Measurements from ENCODE around the gene TRERF1.
"Not testable (repeated sequence)": the region's sequence is repeated elsewhere in the genome, so short reads cannot be mapped to it uniquely, and the experiment has no call there.

TRERF1 gene

DNA sequence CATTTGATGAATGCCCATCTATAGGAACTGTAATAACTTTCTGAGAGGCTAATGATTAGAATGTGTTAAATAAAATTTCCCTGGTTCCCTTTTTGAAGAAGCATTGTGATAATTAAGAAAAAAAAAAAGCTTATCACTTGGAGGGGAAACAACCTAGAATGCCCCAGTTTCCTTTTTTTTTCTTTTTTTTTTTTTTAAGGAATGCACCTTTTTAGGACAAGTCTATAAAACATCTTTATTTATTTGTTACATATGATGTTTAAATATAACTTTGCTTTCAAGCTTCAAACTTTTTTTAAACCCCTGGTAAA, 226.7 kb downstream of the TRERF1 start:
- no peak for DNase-seq (ENCODE audit: low read depth, low spot score)

- peak; percentile 55 for DNase-seq (ENCODE audit: low read depth, low spot score)
Observed at GRCh38 chr6:42224222-42225028, 227.3 kb downstream of the TRERF1 start.

DNA sequence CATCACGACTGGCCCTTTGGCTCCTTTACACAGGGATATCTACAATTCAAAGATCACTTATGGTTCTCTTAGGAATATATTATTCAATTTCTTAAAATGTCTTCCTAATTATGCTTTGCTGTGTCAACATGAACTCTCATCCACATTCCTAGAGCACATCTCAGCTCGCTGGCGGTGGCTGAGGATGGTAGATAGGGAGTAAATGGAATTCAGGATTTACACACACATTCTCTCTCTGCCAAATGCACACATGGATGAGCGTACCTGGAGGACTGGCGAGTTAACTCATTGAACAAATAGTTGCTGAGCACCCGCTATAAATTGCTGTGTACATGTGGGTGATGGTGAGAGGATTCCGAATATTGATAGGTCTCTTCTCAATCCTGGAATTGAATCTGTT, 229.3 kb downstream of the TRERF1 start:
- DNase-seq (ENCODE audit: low read depth, low spot score) = no peak

- no peak for DNase-seq (ENCODE audit: low read depth, low spot score)
Observed at GRCh38 chr6:42221546-42221945, 230.2 kb downstream of the TRERF1 start.

GRCh38 chr6:42220807-42221206, 230.9 kb downstream of the TRERF1 start:
- no peak for DNase-seq (ENCODE audit: low read depth, low spot score)

DNA sequence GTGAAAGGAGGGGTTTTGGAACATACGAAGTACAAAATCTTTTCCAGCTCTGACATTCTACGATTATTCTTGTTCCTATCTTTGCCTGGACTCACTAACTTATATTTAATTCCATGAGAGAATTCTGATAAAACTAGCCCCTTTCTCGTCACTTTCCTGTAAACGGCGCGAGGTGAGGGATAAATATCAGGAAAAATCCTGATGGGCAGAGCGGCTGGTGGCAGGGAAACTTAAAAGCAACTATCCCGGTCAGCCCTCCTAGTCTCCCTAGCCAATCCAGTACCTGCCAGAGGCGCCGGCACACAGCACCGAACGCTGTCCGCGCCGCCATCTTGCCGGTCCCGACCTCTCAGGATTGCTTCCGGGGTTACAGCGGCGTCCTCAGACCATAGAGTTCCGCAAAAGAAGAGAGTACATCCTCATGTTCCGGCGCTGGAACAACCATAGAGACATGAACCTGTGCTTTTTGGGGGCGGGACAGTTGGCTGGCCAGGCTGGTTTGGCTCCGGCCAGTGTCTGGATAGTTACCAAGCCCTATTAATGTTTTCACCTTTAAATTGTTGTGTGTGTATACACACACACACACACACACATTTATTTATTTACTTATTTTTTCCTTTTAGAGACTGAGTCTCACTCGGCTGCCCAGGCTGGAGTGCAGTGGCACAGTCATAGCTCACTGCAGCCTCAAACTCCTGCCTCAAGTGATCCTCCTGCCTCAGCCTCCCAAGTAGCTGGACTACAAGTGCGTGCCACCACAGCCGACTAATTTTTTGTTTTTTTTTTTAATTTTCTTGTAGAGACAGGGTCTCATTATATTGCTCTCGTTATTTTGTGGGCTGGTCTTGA, 234.0 kb downstream of the TRERF1 start, which contains the start of gene MRPS10:
Gene MRPS10 (minus strand): TSS at position 343 of the 849 bp plus-strand sequence. CDS start 12 bp downstream, at position 331.
- peak; percentile 96 for DNase-seq (ENCODE audit: low read depth, low spot score)

DNA sequence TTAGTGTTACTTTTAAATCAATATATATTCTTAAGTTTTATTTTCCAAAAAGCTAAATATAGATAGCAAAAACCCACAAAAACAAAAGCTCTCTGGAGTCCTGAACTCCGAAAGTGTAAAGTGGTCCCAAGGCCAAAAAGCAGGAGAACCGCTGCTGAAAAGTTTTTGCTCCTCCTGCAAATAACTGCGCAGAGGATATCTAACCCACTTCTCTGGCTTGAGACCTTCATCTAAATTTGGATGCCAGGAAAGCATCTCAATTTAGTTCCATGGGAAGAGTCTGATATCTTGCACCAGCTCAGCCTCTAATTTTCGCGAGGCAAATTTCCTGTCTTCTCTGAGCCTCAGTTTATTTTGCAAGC, 234.6 kb downstream of the TRERF1 start:
- no peak for DNase-seq (ENCODE audit: low read depth, low spot score)

DNA sequence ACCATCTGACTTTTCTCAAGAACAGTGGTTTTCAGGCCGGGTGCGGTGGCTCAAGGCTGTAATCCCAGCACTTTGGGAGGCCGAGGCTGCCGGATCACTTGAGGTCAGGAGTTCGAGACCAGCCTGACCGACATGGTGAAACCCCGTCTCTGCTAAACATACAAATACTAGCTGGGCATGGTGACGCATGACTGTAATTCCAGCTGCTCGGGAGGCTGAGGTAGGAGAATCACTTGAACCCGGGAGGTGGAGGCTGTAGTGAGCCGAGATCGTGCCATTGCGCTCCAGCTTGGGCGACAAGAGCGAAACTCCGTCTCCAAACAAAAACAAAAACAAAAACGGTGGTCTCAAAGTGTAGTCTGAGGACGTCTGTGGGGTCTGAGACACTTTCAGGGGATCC, 235.2 kb downstream of the TRERF1 start:
- DNase-seq (ENCODE audit: low read depth, low spot score) = not testable (repeated sequence)

GRCh38 chr6:42212442-42212841, 239.3 kb downstream of the TRERF1 start:
- no peak for DNase-seq (ENCODE audit: low read depth, low spot score)

DNA sequence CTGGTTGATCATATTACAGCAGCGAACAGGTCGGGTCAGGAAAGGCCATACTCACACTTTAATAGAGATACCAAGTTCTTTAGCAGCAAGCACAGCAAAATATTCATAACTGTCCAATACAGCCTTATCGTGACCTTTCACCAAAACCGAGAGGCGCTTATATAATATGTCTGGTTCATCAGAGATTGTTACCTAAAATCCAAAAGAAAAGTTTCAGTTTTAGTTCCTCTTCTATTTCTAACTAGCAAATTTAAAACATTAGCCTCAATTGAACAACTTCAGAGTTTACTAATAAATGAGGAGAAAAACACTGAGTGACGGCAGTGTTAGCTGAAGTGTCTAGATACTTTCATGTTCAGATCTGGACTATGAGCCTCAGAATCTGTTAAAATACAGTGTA, 240.0 kb downstream of the TRERF1 start:
- DNase-seq (ENCODE audit: low read depth, low spot score) = no peak

GRCh38 chr6:42210551-42210950, 241.2 kb downstream of the TRERF1 start:
- DNase-seq (ENCODE audit: low read depth, low spot score) = no peak

DNA sequence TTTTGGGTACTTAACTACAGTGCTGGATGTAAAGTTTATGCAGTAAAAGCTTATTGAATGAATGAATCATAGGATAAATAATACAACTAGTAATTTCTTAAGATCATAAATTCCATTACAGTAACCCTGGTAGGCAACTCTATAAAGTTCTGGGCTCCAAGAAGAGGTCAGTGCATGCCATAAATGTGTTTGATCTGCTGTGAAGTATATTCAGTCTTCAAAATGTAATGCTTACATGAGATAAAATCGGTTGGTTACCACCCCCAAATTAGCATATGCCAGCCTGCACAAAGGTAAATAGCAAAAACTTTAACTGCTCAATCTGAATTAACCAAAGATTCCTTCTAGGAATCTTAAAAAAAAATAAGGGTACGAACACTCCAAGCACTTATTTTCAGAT, 244.2 kb downstream of the TRERF1 start:
- DNase-seq (ENCODE audit: low read depth, low spot score) = not testable (repeated sequence)

GRCh38 chr6:42204768-42205282, 246.9 kb downstream of the TRERF1 start:
- no peak for DNase-seq (ENCODE audit: low read depth, low spot score)

- no peak for DNase-seq (ENCODE audit: low read depth, low spot score)
Observed at GRCh38 chr6:42203183-42203582, 248.5 kb downstream of the TRERF1 start.

GRCh38 chr6:42202131-42202915, 249.4 kb downstream of the TRERF1 start:
- not testable (repeated sequence) for DNase-seq (ENCODE audit: low read depth, low spot score)

- no peak for DNase-seq (ENCODE audit: low read depth, low spot score)
Observed at GRCh38 chr6:42201382-42201781, 250.3 kb downstream of the TRERF1 start.

- peak; percentile 83 for DNase-seq (ENCODE audit: low read depth, low spot score)
Observed at GRCh38 chr6:42200035-42200434, 251.7 kb downstream of the TRERF1 start.

GRCh38 chr6:42199106-42199981, 252.4 kb downstream of the TRERF1 start:
- peak; percentile 70 for DNase-seq (ENCODE audit: low read depth, low spot score)

GRCh38 chr6:42197555-42198362, 254.0 kb downstream of the TRERF1 start:
- DNase-seq (ENCODE audit: low read depth, low spot score) = peak; percentile 28

DNA sequence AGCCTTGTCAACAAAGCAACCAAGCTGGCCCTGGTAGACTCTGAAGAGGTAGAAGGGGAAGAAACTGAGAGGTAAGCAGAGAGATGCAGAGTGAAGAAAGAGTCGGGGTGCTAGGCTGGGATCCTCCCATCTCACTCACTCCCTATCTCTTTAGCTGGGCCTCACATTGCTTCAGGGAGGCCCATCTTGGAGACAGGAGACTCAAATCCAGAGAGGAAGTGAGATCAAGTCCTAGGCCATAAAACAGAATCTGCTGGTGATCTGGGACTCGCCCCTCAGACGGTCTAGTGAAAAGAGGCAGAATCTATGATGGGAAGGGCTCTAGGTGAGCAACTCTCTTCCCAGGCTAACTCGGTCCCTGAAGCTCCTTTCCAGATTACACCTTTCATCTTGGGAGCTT, 256.3 kb downstream of the TRERF1 start:
- DNase-seq (ENCODE audit: low read depth, low spot score) = no peak
